H1 (cell line): ENCODE results near the gene SORCS3. TPM values are rescaled to one million over a fixed set of nuclear protein-coding genes. Genes with fewer than 3 reads are reported as not detected.

ENCODE experiments used
- NANOG ChIP-seq: IDR thresholded peaks from 2 replicates; pipeline ENCODE4 v1.6.1; 2011; ENCODE audit warnings: low read length, low read depth, mild to moderate bottlenecking, inconsistent platforms; ENCODE audit not compliant: insufficient read depth, poor library complexity, severe bottlenecking
- POLR2A ChIP-seq, 2 experiments: IDR thresholded peaks; 1 replicate in 1 of 2; 2 replicates in 1 of 2; pipeline ENCODE4 v1.6.1; 2011; ENCODE audit warnings: low read depth in 2 of 2, low read length in 2 of 2, mild to moderate bottlenecking in 2 of 2; ENCODE audit errors: control extremely low read depth in 1 of 2
- RBBP5 ChIP-seq: IDR thresholded peaks from 2 replicates; pipeline ENCODE4 v1.7.1; 2012; ENCODE audit warnings: low read depth, mild to moderate bottlenecking, inconsistent platforms, low read length, moderate library complexity, borderline replicate concordance
- TAF1 ChIP-seq: IDR thresholded peaks from 2 replicates; pipeline ENCODE4 v1.6.1; 2011; ENCODE audit warnings: mild to moderate bottlenecking, low read depth, low read length
- polyA plus RNA-seq, 7 experiments: library from polyadenylated mRNA; depleted of rRNA in 3 of 7; stranded (reverse) in 5 of 7; unstranded in 2 of 7; fragments of >200 nt in 5 of 7; fragments of 200-250 nt in 2 of 7; gene quantifications; 1 replicate in 5 of 7; 2 replicates in 1 of 7; 4 replicates in 1 of 7; pipeline versions ENCODE4 v1.2.1 to v1.2.3, GENCODE V29; 2011 to 2013; ENCODE audit warnings: missing spikeins in 2 of 7, mixed read lengths in 2 of 7
- total RNA-seq: library from RNA; stranded (reverse); fragmentation: NEBNext Ultra II Directional; extraction: Animal tissue kit (Norgen Biotek cat#: 25700); gene quantifications from 2 replicates; pipeline ENCODE4 v1.2.1, GENCODE V29; 2021

Gene SORCS3
- total and polyA plus RNA-seq, 2 of the 8 experiments (the other 6 are each of a cell fraction or from before 2014, with no cell fraction given), result 0.26 to 0.88 TPM

DNA sequence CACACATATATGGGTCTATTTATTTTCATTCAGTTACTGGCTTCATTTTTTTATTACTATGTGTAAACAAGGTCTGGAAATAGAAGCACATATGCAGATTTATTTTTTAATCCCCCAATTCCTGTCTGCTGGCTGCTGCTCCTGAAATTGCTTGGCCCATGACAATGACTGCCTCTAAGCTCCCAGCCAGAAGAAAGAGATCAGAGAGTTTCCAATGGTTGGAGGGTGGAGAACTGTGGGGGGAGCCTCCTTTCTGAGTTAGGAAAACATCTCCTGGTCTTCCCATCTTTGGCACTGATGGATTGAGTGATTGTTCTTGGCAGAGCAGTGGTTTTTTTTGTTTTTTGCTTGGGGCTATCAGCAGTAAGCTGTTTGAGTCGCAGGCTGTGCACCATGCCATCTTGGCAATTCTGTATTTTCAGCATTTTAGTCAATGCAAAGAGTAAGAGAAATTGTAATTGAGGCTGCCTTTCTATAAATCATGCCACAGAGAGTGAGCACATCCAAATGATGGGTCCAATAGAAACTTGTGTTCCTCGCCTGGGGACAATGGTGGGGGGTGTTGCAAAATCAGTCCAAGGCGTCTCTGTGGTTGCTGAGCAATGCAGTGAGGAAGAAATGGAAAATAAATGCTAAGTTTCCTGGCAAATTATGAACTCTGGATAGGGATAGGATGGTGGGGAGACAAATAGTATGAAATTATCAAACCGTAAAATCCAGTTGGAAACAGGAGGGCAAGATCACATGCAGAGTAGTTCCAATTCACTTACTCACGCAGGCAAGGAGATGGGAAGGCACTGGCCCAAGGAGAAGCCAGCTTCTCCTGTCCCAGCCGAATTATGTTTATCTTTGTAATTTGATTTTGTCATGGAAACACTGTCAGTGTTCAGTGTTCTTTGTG, 382.4 kb downstream of the SORCS3 start (continued):
- TF ChIP-seq NANOG, result no peak
- no peak for TF ChIP-seq TAF1
- no peak for TF ChIP-seq RBBP5
- no peak for TF ChIP-seq POLR2A (IDR thresholded peaks at IDR 0.05; ENCODE audit: control extremely low read depth in 1 of 2, low read depth in 2 of 2, low read length in 2 of 2)
